ENCODE data around the gene TIMELESS. TPM values are rescaled to one million over a fixed set of nuclear protein-coding genes. Genes with fewer than 3 reads are reported as not detected.
"Not testable (repeated sequence)": the region's sequence is repeated elsewhere in the genome, so short reads cannot be mapped to it uniquely, and the experiment has no call there.

Gene TIMELESS
- total RNA-seq, 1 experiment from 2014 or later, result 47.0 TPM

DNA sequence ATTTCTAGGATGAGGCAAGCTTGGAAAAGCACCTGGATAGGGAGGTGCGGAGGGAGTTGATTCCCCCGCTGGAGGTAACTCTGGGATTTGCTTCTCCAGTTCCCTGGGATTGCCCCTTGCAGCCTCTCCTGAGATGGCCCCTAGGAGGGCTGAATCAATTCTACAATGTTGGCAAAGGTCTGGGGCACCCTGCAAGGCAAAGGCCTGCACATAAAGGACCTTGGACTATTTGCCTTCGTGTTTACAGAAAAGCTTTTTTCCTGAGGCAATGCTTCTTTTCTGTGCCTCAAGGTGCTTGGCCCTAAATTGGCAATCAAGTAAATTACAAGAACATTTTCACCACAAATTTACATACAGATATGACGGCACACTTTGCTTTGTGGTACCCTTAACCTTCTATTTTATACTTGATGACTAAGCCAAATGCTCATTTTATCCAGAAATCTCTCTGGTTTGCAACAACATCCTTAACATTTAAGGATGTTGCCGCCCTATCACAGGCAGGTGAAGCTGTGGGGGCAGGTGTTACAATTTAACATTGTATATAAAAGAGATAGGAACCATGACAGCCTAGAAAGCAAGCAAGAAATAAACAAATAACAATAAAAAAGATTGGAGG lies 40.3 kb downstream of the TIMELESS start:
- Histone ChIP-seq H3K4me2 (ENCODE audit: low read length) (no peak overlapping the region), H3K9me3 (ENCODE audit: control insufficient read depth in 1 of 2, insufficient read depth in 1 of 2, low read depth in 1 of 2, low read length in 2 of 2) (no peaks in the 10 kb centered on the region), H4K20me1 (ENCODE audit: insufficient read depth) (no peaks in the 10 kb centered on the region), H3K79me2 (ENCODE audit: insufficient read depth, low read length) (no peaks in the 10 kb centered on the region), H3K9me2 (ENCODE audit: insufficient read depth) (no peaks in the 10 kb centered on the region), H3K27ac (ENCODE audit: low read depth, low read length) (no peak overlapping the region), H3K36me3 (ENCODE audit: control insufficient read depth in 1 of 2, insufficient read depth in 2 of 2, low read length in 2 of 2) (0 out of 4 replicates have a peak, but pooled peaks cover 0 to 3% of the 10 kb centered on the region in 2 experiments), H3K27me3 (ENCODE audit: insufficient read depth, low read length) (no peaks in the 10 kb centered on the region), H3K9ac (ENCODE audit: low read length) (no peak overlapping the region), H2AFZ (ENCODE audit: low read depth, low read length, poor library complexity, severe bottlenecking) (no peak overlapping the region), H3K4me3 (replicated peaks in 1 of 2; ENCODE audit: low read depth in 1 of 2, low read length in 2 of 2) (no peak overlapping the region), H3K4me1 (ENCODE audit: control insufficient read depth in 1 of 2, insufficient read depth in 2 of 2, low read length in 2 of 2) (no peaks in the 10 kb centered on the region)
- intact Hi-C loops (cut with micrococcal nuclease), result no loop called here
- TF ChIP-seq TCF7L2 (IDR thresholded peaks at IDR 0.05; ENCODE audit: borderline replicate concordance, extremely low read depth, insufficient read depth, insufficient read length), result no peak
- TF ChIP-seq, protein P1, sequence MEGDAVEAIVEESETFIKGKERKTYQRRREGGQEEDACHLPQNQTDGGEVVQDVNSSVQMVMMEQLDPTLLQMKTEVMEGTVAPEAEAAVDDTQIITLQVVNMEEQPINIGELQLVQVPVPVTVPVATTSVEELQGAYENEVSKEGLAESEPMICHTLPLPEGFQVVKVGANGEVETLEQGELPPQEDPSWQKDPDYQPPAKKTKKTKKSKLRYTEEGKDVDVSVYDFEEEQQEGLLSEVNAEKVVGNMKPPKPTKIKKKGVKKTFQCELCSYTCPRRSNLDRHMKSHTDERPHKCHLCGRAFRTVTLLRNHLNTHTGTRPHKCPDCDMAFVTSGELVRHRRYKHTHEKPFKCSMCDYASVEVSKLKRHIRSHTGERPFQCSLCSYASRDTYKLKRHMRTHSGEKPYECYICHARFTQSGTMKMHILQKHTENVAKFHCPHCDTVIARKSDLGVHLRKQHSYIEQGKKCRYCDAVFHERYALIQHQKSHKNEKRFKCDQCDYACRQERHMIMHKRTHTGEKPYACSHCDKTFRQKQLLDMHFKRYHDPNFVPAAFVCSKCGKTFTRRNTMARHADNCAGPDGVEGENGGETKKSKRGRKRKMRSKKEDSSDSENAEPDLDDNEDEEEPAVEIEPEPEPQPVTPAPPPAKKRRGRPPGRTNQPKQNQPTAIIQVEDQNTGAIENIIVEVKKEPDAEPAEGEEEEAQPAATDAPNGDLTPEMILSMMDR (IDR thresholded peaks at IDR 0.05 in 2 of 3, conservative IDR thresholded peaks at IDR 0.05 in 1 of 3; ENCODE audit: borderline replicate concordance in 1 of 3, insufficient read depth in 1 of 3, low read depth in 2 of 3, low read length in 2 of 3), result no peak
- TF ChIP-seq, protein P2, sequence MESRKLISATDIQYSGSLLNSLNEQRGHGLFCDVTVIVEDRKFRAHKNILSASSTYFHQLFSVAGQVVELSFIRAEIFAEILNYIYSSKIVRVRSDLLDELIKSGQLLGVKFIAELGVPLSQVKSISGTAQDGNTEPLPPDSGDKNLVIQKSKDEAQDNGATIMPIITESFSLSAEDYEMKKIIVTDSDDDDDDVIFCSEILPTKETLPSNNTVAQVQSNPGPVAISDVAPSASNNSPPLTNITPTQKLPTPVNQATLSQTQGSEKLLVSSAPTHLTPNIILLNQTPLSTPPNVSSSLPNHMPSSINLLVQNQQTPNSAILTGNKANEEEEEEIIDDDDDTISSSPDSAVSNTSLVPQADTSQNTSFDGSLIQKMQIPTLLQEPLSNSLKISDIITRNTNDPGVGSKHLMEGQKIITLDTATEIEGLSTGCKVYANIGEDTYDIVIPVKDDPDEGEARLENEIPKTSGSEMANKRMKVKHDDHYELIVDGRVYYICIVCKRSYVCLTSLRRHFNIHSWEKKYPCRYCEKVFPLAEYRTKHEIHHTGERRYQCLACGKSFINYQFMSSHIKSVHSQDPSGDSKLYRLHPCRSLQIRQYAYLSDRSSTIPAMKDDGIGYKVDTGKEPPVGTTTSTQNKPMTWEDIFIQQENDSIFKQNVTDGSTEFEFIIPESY (IDR thresholded peaks at IDR 0.05; ENCODE audit: extremely low read depth, insufficient replicate concordance, low read length), result no peak
- no peak for TF ChIP-seq JUND (IDR thresholded peaks at IDR 0.05)
- TF ChIP-seq ZNF274 (IDR thresholded peaks at IDR 0.05; ENCODE audit: low read depth, low read length), result no peak
- TF ChIP-seq EZH2 (IDR thresholded peaks at IDR 0.05), result no peak
- TF ChIP-seq, protein P3, sequence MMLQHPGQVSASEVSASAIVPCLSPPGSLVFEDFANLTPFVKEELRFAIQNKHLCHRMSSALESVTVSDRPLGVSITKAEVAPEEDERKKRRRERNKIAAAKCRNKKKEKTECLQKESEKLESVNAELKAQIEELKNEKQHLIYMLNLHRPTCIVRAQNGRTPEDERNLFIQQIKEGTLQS (IDR thresholded peaks at IDR 0.05), result no peak
- TF ChIP-seq CBX3 (IDR thresholded peaks at IDR 0.05; ENCODE audit: low read depth), result no peak
- no peak for TF ChIP-seq SRF (IDR thresholded peaks at IDR 0.05; ENCODE audit: low read depth)
- no peak for TF ChIP-seq POLR2AphosphoS5 (IDR thresholded peaks at IDR 0.05; ENCODE audit: low read depth, low read length)
- no peak for TF ChIP-seq ELF1 (IDR thresholded peaks at IDR 0.05; ENCODE audit: borderline replicate concordance, low read depth)
- no TSS peak for BruUV-seq (replicated peaks)
- DNase-seq (ENCODE audit: low read depth, low spot score) (no peak), ATAC-seq (no peak)
- RAD21 ChIA-PET (ENCODE audit: low non-redundant PET in 1 of 2, low total read pairs in 2 of 2, uncharacterized antibody in 2 of 2, unreplicated experiment in 2 of 2), result no interaction called here
- CTCF ChIA-PET, result no interaction called here
- POLR2A ChIA-PET, result no interaction called here

DNA sequence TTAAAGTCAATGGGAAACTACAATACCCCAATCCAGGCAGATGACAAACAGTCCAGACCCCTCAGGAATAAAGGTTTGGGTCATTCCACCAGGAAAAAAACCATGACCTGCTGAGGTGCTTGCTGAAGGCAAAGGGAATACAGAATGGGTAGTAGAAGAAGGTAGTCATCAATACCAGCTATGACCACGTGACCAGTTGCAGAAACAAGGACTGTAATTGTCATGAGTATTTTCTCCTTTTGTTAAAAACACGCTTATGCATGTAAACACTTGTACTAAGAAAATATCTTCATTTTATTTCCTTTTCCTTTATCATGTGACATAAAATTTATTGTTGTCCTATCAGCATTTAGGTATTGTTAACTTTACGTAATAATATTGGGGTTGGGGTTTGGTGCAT lies 45.0 kb downstream of the TIMELESS start:
- H3K9me2 ChIP-seq (ENCODE audit: insufficient read depth); RAD21 ChIA-PET (ENCODE audit: low non-redundant PET in 1 of 2, low total read pairs in 2 of 2, uncharacterized antibody in 2 of 2, unreplicated experiment in 2 of 2); H2AFZ ChIP-seq (ENCODE audit: low read depth, low read length, poor library complexity, severe bottlenecking); BruUV-seq (replicated peaks); H3K4me3 ChIP-seq (replicated peaks in 1 of 2; ENCODE audit: low read depth in 1 of 2, low read length in 2 of 2); H3K27ac ChIP-seq (ENCODE audit: low read depth, low read length); H3K79me2 ChIP-seq (ENCODE audit: insufficient read depth, low read length); H3K9me3 ChIP-seq (ENCODE audit: control insufficient read depth in 1 of 2, insufficient read depth in 1 of 2, low read depth in 1 of 2, low read length in 2 of 2); H3K36me3 ChIP-seq (ENCODE audit: control insufficient read depth in 1 of 2, insufficient read depth in 2 of 2, low read length in 2 of 2); H3K4me2 ChIP-seq (ENCODE audit: low read length); ATAC-seq; intact Hi-C loops (cut with micrococcal nuclease); H4K20me1 ChIP-seq (ENCODE audit: insufficient read depth); H3K27me3 ChIP-seq (ENCODE audit: insufficient read depth, low read length); CTCF ChIA-PET; DNase-seq (ENCODE audit: low read depth, low spot score); H3K4me1 ChIP-seq (ENCODE audit: control insufficient read depth in 1 of 2, insufficient read depth in 2 of 2, low read length in 2 of 2); H3K9ac ChIP-seq (ENCODE audit: low read length); POLR2A ChIA-PET: not testable (repeated sequence)

Data from HCT116 (cell line).